CD14-positive monocyte (primary cell): ENCODE results near the gene FBXO34. TPM values are rescaled to one million over a fixed set of nuclear protein-coding genes. Genes with fewer than 3 reads are reported as not detected.

Source experiments
- DNase-seq, 3 donors: peaks; one replicate each; pipeline ENCODE4 v3.0.0-alpha.2; 2011 to 2022
- H2AFZ ChIP-seq: 2 replicates; pipeline ENCODE4 v1.6.0; 2012; ENCODE audit warnings: mild to moderate bottlenecking, low read depth, low read length, inconsistent platforms; ENCODE audit not compliant: insufficient read depth, poor library complexity, severe bottlenecking
- H3K27ac ChIP-seq, 2 donors: 1 replicate in 1 of 2; 2 replicates in 1 of 2; pipeline ENCODE4 v1.5.1; 2012 to 2013; ENCODE audit warnings: low read length in 2 of 2, control low read depth in 1 of 2, inconsistent platforms in 1 of 2, low read depth in 1 of 2, mild to moderate bottlenecking in 1 of 2
- H3K27me3 ChIP-seq, 2 donors: one replicate each; pipeline versions ENCODE4 v1.6.0 to v1.6.1; 2011 to 2013; ENCODE audit warnings: low read length in 2 of 2; ENCODE audit not compliant: control insufficient read depth in 2 of 2, insufficient read depth in 2 of 2
- H3K36me3 ChIP-seq, 2 donors: replicated peaks in 1 of 2; 1 replicate in 1 of 2; 2 replicates in 1 of 2; pipeline versions ENCODE4 v1.5.1 to v1.6.1; 2012 to 2013; ENCODE audit warnings: low read length in 2 of 2, control low read depth in 1 of 2, inconsistent platforms in 1 of 2, mild to moderate bottlenecking in 1 of 2; ENCODE audit not compliant: insufficient read depth in 2 of 2, control insufficient read depth in 1 of 2
- H3K4me1 ChIP-seq, 2 donors: 1 replicate in 1 of 2; 2 replicates in 1 of 2; pipeline versions ENCODE4 v1.5.1 to v1.6.1; 2012 to 2013; ENCODE audit warnings: low read length in 2 of 2, control low read depth in 1 of 2, inconsistent platforms in 1 of 2, mild to moderate bottlenecking in 1 of 2, moderate library complexity in 1 of 2; ENCODE audit not compliant: insufficient read depth in 2 of 2, control insufficient read depth in 1 of 2
- H3K4me2 ChIP-seq: replicated peaks from 2 replicates; pipeline ENCODE3; 2012; ENCODE audit warnings: low read length, moderate library complexity, mild to moderate bottlenecking; ENCODE audit not compliant: poor library complexity, severe bottlenecking; ENCODE audit errors: extremely low read depth
- H3K4me3 ChIP-seq, 3 experiments: fragments of 200-600 bp in 1 of 3; sonication (generic) in 1 of 3; replicated peaks in 1 of 3; 1 replicate in 2 of 3; 2 replicates in 1 of 3; pipeline ENCODE4 v1.5.1; 2011 to 2013; ENCODE audit warnings: low read length in 3 of 3, mild to moderate bottlenecking in 3 of 3, control low read depth in 2 of 3, low read depth in 2 of 3, inconsistent platforms in 1 of 3, moderate library complexity in 1 of 3
- H3K79me2 ChIP-seq: 2 replicates; pipeline ENCODE4 v1.6.0; 2012; ENCODE audit warnings: mild to moderate bottlenecking, control low read depth, inconsistent platforms, low read length, moderate library complexity; ENCODE audit not compliant: insufficient read depth
- H3K9ac ChIP-seq: 2 replicates; pipeline ENCODE4 v1.6.0; 2017; ENCODE audit warnings: low read length, mild to moderate bottlenecking; ENCODE audit not compliant: insufficient read depth, poor library complexity, severe bottlenecking
- H3K9me3 ChIP-seq, 2 donors: replicated peaks in 1 of 2; 1 replicate in 1 of 2; 2 replicates in 1 of 2; pipeline versions ENCODE4 v1.5.1 to v1.6.1; 2012 to 2013; ENCODE audit warnings: low read length in 2 of 2, control low read depth in 1 of 2; ENCODE audit not compliant: control insufficient read depth in 1 of 2, insufficient read depth in 1 of 2
- H4K20me1 ChIP-seq: 2 replicates; pipeline ENCODE4 v1.6.0; 2012; ENCODE audit warnings: mild to moderate bottlenecking, low read length, control low read depth, moderate library complexity; ENCODE audit not compliant: insufficient read depth
- H3K27ac Mint-ChIP-seq, 7 donors: one replicate each; pipeline ENCODE4 v1.8.0; 2020; ENCODE audit warnings: mild to moderate bottlenecking in 7 of 7, mixed read lengths in 7 of 7, moderate library complexity in 6 of 7, inconsistent platforms in 2 of 7
- H3K27me3 Mint-ChIP-seq, 3 donors: one replicate each; pipeline ENCODE4 v1.8.0; 2021 to 2022; ENCODE audit warnings: low read depth in 3 of 3, mild to moderate bottlenecking in 3 of 3, mixed read lengths in 3 of 3, moderate library complexity in 3 of 3, inconsistent platforms in 1 of 3
- H3K36me3 Mint-ChIP-seq, 2 donors: one replicate each; pipeline ENCODE4 v1.8.0; 2020; ENCODE audit warnings: mixed read lengths in 2 of 2, inconsistent platforms in 1 of 2, mild to moderate bottlenecking in 1 of 2
- H3K4me1 Mint-ChIP-seq: one replicate; pipeline ENCODE4 v1.8.0; 2020; ENCODE audit warnings: mild to moderate bottlenecking, mixed read lengths
- H3K4me3 Mint-ChIP-seq, 2 donors: one replicate each; pipeline ENCODE4 v1.8.0; 2020; ENCODE audit warnings: mild to moderate bottlenecking in 2 of 2, mixed read lengths in 2 of 2, moderate library complexity in 1 of 2
- H3K9me3 Mint-ChIP-seq, 7 donors: one replicate each; pipeline ENCODE4 v1.8.0; 2020 to 2022; ENCODE audit warnings: mixed read lengths in 7 of 7, mild to moderate bottlenecking in 6 of 7, moderate library complexity in 6 of 7, inconsistent platforms in 2 of 7
- WGBS: methylation state at CpG from one replicate; pipeline ENCODE4 v1.1.5; 2013; ENCODE audit warnings: missing lambda C conversion rate; ENCODE audit not compliant: insufficient coverage; 5-methylcytosine and 5-hydroxymethylcytosine counted together
- intact Hi-C, 2 donors: fragments of 100-400 bp; cut with micrococcal nuclease; formaldehyde crosslinking; loops; one replicate each; pipeline versions ENCODE4 v1.15.0 to v1.15.1; 2023
- polyA plus RNA-seq, 3 donors: library from polyadenylated mRNA; depleted of rRNA in 1 of 3; unstranded in 2 of 3; stranded (reverse) in 1 of 3; fragments of 300-500 nt in 2 of 3; fragments of >200 nt in 1 of 3; fragmentation: Illumina TruSeq in 2 of 3; gene quantifications; 1 replicate in 2 of 3; 2 replicates in 1 of 3; pipeline ENCODE4 v1.2.3, GENCODE V29; 2012 to 2021
- TF ChIP-seq, protein P1 (sequence below): fragments of 200-600 bp; IDR thresholded peaks from one replicate; pipeline ENCODE4 v1.8.0; 2022; ENCODE audit warnings: antibody characterized with exemption, mild to moderate bottlenecking

The FBXO34 gene
- polyA plus RNA-seq, 3 donors: 10.3 to 18.1 (median 17.3) TPM

DNA sequence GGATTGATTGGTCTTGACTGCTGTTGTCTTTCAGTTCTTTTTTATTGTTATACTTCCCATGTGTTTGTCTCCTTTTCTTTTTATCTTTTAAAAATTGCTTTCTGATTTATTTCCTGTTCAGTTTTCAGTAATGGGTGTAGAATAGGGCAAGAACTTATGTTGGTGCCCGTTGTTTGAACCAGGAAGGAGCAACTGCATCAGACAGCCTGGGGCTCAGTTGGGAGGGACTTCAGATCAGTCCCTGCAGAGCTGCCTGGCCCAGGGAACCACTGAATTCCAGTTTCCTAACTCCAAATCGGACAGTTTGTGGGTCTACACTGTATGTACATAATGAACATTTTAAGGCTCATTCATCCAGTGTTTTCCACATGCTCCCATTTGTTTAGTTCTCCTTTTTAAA, 64.9 kb downstream of the FBXO34 start:
- no peaks in the 10 kb centered on the region for H3K27me3 ChIP-seq
- WGBS: 22% methylated on average over 1 of the region's 2 CpGs
- Mint-ChIP-seq H3K36me3 (peaks cover 11 to 16% of the 10 kb centered on the region in 2 donors), H3K27me3 (no peaks in the 10 kb centered on the region), H3K9me3 (no peaks in the 10 kb centered on the region), H3K4me1 (peaks cover 22% of the 10 kb centered on the region), H3K4me3 (no peak overlapping the region), H3K27ac (peak overlapping the region in 1 of 7 donors; percentile 42)
- H4K20me1 ChIP-seq: peaks cover 64% of the 10 kb centered on the region
- H2AFZ ChIP-seq: no peak overlapping the region
- no peaks in the 10 kb centered on the region for H3K9me3 ChIP-seq
- H3K4me1 ChIP-seq: peaks cover 0 to 1% of the 10 kb centered on the region in 2 donors
- H3K4me2 ChIP-seq: no peak overlapping the region
- H3K79me2 ChIP-seq: peaks cover 77% of the 10 kb centered on the region
- intact Hi-C loops: loop anchor here in 1 of 2 donors (10.0 kb wide), 1 partner anchor 51 kb away; no protein-coding TSS in a partner anchor
- no peak for DNase-seq
- TF ChIP-seq, protein P1, sequence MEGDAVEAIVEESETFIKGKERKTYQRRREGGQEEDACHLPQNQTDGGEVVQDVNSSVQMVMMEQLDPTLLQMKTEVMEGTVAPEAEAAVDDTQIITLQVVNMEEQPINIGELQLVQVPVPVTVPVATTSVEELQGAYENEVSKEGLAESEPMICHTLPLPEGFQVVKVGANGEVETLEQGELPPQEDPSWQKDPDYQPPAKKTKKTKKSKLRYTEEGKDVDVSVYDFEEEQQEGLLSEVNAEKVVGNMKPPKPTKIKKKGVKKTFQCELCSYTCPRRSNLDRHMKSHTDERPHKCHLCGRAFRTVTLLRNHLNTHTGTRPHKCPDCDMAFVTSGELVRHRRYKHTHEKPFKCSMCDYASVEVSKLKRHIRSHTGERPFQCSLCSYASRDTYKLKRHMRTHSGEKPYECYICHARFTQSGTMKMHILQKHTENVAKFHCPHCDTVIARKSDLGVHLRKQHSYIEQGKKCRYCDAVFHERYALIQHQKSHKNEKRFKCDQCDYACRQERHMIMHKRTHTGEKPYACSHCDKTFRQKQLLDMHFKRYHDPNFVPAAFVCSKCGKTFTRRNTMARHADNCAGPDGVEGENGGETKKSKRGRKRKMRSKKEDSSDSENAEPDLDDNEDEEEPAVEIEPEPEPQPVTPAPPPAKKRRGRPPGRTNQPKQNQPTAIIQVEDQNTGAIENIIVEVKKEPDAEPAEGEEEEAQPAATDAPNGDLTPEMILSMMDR: no peak
- H3K36me3 ChIP-seq: no peaks in the 10 kb centered on the region
- H3K9ac ChIP-seq: no peak overlapping the region
- H3K4me3 ChIP-seq: no peak overlapping the region
- no peak overlapping the region for H3K27ac ChIP-seq

DNA sequence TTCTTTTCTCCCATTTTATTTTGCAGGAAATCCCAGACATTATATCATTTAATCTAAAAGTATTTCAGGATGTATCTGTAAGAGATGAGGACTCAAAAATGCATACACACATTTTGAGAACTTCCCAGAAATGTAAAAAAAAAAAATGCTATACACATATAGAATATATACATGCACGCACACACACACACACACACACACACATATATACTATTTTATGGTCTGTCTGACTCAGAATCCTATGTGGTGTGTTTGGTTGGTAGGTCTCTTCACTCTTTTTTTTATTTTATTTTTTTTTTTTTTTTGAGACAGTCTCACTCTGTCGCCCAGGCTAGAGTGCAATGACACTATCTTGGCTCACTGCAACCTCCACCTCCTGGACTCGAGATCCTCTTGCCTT, 65.5 kb downstream of the FBXO34 start:
- TF ChIP-seq, protein P1: no peak
- peaks cover 11 to 16% of the 10 kb centered on the region in 2 donors for H3K36me3 Mint-ChIP-seq
- Histone ChIP-seq H3K9ac (no peak overlapping the region), H2AFZ (no peak overlapping the region), H3K27ac (no peak overlapping the region), H3K4me2 (no peak overlapping the region), H3K4me3 (no peak overlapping the region), H3K9me3 (no peaks in the 10 kb centered on the region), H3K4me1 (peaks cover 0 to 7% of the 10 kb centered on the region in 2 donors), H3K36me3 (no peaks in the 10 kb centered on the region), H4K20me1 (peaks cover 70% of the 10 kb centered on the region), H3K27me3 (no peaks in the 10 kb centered on the region), H3K79me2 (peaks cover 80% of the 10 kb centered on the region)
- H3K27me3 Mint-ChIP-seq: no peaks in the 10 kb centered on the region
- H3K9me3 Mint-ChIP-seq: no peaks in the 10 kb centered on the region
- H3K27ac Mint-ChIP-seq: peak overlapping the region in 2 of 7 donors; percentile 37 to 76
- DNase-seq: no peak
- intact Hi-C loops: loop anchor here in 1 of 2 donors (10.0 kb wide), 1 partner anchor 52 kb away; no protein-coding TSS in a partner anchor
- peaks cover 26% of the 10 kb centered on the region for H3K4me1 Mint-ChIP-seq
- 100% methylated on average over 2 of the region's 3 CpGs for WGBS
- H3K4me3 Mint-ChIP-seq: no peak overlapping the region
